ENCODE results near the gene CYFIP2. TPM values are rescaled to one million over a fixed set of nuclear protein-coding genes. Genes with fewer than 3 reads are reported as not detected.
A peak's percentile ranks its signal among the peaks of the same experiment; 100 is the strongest.

The CYFIP2 gene
- total and polyA plus RNA-seq, 2 of the 13 experiments (the other 11 are each of a cell fraction or from before 2014, with no cell fraction given) = 22.6 to 30.3 TPM

DNA sequence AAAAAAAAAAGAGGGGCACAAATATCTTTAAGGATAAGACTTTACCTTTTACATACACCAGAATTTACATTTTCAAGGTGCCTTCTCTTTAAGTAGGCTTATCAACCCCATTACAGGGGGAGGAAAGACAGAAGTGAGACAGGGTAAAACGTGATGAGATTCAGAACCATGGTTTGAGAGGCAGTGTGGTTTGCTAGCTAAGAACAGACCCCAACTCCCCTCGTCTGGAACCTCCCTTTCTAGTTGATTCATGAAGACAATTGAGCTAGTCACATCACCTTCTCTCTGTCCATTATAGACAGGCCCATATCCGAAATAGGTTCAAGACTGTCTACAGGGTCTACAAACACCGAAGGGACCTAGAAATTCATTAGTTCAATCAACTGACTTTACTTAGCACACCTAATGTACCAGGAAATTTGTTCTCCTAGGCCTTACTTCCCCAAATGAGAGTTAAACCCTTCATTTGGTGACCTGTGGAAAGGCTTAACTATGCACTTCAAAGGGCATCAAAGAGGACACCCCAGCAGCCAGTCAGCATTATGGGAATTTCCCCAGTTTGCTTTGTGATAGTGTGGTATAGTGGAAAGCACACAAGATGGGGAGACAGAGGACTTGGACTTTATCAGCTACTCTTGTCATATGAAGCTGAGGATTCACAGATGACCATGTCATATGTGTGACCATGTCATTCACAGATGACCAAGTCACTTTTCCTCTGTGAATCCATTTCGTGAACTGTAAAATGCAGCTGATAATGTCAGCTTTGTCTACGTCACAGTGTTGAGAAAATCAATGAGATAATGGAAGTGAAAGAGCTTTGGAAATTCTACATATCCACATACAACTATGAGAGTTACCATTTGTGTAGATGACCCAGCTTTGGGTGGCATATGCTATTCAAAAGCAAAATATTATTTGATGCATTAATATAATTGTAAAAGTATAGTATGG, 40.2 kb upstream of the CYFIP2 start:
- H3K27me3 ChIP-seq (ENCODE audit: control insufficient read depth in 1 of 2, insufficient read depth in 2 of 2, low read length in 2 of 2) = no peaks in the 10 kb centered on the region
- H3K9ac ChIP-seq (ENCODE audit: insufficient read depth, low read depth, low read length) = no peak overlapping the region
- H3K79me2 ChIP-seq (ENCODE audit: insufficient read depth, low read length) = no peaks in the 10 kb centered on the region
- ATAC-seq (no peak), DNase-seq (ENCODE audit: low spot score) (no peak), FAIRE-seq (no peak)
- H3K9me3 ChIP-seq (ENCODE audit: low read length) = no peaks in the 10 kb centered on the region
- 1% methylated on average over 5 of the region's 6 CpGs for WGBS (ENCODE audit: low lambda C conversion rate)
- no peaks in the 10 kb centered on the region for H3K4me1 ChIP-seq (ENCODE audit: insufficient read depth, low read length)
- intact Hi-C loops (cut with micrococcal nuclease; ENCODE audit: unreplicated experiment) (no loop called here), in situ Hi-C loops (cut with HindIII; ENCODE audit: extremely low pct_ligation_motif_present, low pct_unique_long_range_greater_than_20kb) (no loop called here)
- ChIA-PET CTCF (ENCODE audit: low intra/inter-chr PET ratio, low total read pairs) (no interaction called here), POLR2A (no interaction called here)
- no peaks in the 10 kb centered on the region for H4K20me1 ChIP-seq (ENCODE audit: insufficient read depth, low read length)
- H2AFZ ChIP-seq (ENCODE audit: low read length) = no peak overlapping the region
- H3K36me3 ChIP-seq (replicated peaks in 1 of 2; ENCODE audit: control insufficient read depth in 1 of 2, insufficient read depth in 2 of 2, low read length in 2 of 2) = no peaks in the 10 kb centered on the region
- no peak overlapping the region for H3K4me3 ChIP-seq (replicated peaks in 1 of 3; ENCODE audit: insufficient read depth in 1 of 3, low read depth in 2 of 3, low read length in 3 of 3)
- no peak for TF ChIP-seq ZNF841 (CRISPR knock-in tag; IDR thresholded peaks at IDR 0.05; ENCODE audit: borderline replicate concordance)
- TF ChIP-seq CREB1 (IDR thresholded peaks at IDR 0.05) = peak; percentile 85
- TF ChIP-seq CREB1 (CRISPR knock-in tag; IDR thresholded peaks at IDR 0.05) = no peak
- TF ChIP-seq, protein P1, sequence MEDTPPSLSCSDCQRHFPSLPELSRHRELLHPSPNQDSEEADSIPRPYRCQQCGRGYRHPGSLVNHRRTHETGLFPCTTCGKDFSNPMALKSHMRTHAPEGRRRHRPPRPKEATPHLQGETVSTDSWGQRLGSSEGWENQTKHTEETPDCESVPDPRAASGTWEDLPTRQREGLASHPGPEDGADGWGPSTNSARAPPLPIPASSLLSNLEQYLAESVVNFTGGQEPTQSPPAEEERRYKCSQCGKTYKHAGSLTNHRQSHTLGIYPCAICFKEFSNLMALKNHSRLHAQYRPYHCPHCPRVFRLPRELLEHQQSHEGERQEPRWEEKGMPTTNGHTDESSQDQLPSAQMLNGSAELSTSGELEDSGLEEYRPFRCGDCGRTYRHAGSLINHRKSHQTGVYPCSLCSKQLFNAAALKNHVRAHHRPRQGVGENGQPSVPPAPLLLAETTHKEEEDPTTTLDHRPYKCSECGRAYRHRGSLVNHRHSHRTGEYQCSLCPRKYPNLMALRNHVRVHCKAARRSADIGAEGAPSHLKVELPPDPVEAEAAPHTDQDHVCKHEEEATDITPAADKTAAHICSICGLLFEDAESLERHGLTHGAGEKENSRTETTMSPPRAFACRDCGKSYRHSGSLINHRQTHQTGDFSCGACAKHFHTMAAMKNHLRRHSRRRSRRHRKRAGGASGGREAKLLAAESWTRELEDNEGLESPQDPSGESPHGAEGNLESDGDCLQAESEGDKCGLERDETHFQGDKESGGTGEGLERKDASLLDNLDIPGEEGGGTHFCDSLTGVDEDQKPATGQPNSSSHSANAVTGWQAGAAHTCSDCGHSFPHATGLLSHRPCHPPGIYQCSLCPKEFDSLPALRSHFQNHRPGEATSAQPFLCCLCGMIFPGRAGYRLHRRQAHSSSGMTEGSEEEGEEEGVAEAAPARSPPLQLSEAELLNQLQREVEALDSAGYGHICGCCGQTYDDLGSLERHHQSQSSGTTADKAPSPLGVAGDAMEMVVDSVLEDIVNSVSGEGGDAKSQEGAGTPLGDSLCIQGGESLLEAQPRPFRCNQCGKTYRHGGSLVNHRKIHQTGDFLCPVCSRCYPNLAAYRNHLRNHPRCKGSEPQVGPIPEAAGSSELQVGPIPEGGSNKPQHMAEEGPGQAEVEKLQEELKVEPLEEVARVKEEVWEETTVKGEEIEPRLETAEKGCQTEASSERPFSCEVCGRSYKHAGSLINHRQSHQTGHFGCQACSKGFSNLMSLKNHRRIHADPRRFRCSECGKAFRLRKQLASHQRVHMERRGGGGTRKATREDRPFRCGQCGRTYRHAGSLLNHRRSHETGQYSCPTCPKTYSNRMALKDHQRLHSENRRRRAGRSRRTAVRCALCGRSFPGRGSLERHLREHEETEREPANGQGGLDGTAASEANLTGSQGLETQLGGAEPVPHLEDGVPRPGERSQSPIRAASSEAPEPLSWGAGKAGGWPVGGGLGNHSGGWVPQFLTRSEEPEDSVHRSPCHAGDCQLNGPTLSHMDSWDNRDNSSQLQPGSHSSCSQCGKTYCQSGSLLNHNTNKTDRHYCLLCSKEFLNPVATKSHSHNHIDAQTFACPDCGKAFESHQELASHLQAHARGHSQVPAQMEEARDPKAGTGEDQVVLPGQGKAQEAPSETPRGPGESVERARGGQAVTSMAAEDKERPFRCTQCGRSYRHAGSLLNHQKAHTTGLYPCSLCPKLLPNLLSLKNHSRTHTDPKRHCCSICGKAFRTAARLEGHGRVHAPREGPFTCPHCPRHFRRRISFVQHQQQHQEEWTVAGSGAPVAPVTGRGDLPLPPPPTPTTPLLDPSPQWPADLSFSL (CRISPR knock-in tag; IDR thresholded peaks at IDR 0.05) = no peak
- H3K4me2 ChIP-seq (ENCODE audit: low read depth, low read length) = no peak overlapping the region
- no peak overlapping the region for H3K27ac ChIP-seq (ENCODE audit: extremely low read length, insufficient read depth, low read length)
- no TSS peak for BruUV-seq (replicated peaks)
